ENCODE data around the gene SSUH2.
"Not testable (repeated sequence)": the region's sequence is repeated elsewhere in the genome, so short reads cannot be mapped to it uniquely, and the experiment has no call there.

SSUH2 gene, protein sequence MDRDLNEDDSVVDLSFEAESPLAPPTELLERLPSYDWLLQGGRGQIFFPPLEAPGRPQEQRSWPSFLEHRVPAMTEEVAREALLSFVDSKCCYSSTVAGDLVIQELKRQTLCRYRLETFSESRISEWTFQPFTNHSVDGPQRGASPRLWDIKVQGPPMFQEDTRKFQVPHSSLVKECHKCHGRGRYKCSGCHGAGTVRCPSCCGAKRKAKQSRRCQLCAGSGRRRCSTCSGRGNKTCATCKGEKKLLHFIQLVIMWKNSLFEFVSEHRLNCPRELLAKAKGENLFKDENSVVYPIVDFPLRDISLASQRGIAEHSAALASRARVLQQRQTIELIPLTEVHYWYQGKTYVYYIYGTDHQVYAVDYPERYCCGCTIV

DNA sequence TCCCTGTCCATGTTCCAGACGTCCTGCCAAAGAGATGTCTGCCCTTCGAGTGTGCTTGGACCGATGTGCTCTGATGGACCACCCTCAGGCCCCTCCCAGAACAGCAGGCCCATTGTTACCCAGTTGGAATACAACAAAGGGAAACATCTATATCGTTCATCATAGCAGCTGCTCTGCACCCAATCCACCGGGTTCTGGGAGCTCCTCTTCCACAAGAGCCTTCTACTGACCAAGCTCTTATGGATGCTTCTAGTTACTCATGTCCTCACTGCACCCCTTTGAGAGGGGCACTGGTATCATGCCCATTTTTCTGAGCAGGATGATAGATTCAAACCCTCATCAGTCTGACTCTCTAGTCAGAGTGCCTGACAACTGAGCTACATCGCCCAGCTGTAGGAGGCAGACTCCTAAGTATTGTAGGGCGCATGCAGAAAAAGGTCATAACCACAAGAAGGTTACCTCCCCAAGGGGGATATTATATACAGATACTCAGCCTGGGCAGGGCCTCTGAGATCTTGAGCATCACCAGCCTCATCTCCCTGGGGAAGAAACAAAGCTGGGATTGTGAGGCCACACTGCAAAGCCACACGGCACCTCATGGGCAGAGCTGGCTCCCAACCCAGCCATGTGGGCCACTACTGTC, at the start of gene SSUH2:
TSS of gene SSUH2 (minus strand) at position 51 of the 643 bp plus-strand sequence. CDS start at position 11, 40 bp downstream.
- no peak for DNase-seq

DNA sequence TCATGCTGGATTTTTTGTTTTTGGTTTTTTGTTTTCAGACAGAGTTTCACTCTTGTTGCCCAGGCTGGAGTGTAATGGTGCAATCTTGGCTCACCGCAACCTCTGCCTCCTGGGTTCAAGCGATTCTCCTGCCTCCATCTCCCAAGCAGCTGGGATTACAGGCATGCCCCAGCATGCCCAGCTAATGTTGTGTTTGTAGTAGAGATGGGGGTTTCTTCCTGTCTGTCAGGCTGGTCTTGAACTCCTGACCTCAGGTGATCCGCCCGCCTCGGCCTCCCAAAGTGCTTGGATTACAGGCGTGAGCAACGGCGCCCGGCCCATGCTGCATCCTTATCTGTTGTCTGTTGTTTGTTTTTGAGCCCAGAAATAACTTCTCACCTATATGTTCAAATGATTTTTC, 46.7 kb upstream of the SSUH2 start:
- DNase-seq = not testable (repeated sequence)

DNA sequence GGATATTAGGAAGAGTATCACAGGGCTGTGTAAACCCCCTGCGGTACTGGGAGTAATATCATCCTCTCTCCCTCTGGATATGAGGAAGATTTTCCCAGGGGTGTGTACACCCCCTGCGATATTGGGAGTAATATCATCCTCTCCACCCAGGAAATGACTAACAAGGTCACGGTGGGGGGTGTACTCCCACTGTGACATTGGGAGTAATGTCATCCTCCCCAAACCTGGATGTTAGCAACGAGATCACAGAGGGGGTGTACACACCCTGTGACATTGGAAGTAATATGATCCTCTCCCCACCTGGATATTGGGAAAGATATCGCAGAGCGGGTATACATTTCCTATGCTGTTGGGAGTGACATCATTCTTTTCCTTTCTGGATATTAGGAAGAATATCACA, 40.4 kb upstream of the SSUH2 start:
- not testable (repeated sequence) for DNase-seq

DNA sequence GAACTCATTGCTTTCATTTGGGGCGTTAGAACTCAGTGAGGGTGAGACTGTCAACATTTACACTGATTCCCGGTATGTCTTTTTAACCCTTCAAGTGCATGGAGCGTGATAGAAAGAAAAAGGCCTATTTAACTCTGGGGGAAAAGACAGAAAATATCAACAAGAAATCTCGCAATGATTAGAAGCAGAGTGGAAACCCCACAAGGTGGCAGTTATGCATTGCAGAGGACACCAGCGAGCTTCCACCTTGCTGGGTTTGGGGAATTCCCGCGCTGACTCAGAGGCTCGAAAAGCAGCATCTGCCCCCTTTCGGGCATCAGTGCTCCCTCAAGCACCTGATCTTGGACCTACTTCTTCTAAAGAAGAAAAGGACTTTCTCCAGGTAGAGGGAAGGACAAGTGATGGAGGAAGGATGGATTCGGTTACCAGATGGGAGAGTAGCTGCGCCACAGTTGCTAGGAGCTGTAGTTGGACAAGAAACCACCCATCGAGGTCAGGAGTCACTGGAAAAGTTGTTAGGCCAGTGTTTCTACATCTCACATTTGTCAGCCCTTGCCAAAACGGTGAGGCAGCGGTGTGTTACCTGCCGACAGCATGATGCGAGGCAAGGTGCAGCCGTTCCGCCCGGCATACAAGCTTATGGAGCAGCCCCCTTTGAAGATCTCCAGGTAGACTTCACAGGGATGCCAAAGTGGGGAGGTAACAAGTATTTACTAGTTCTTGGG, 38.4 kb upstream of the SSUH2 start:
- DNase-seq = not testable (repeated sequence)

DNA sequence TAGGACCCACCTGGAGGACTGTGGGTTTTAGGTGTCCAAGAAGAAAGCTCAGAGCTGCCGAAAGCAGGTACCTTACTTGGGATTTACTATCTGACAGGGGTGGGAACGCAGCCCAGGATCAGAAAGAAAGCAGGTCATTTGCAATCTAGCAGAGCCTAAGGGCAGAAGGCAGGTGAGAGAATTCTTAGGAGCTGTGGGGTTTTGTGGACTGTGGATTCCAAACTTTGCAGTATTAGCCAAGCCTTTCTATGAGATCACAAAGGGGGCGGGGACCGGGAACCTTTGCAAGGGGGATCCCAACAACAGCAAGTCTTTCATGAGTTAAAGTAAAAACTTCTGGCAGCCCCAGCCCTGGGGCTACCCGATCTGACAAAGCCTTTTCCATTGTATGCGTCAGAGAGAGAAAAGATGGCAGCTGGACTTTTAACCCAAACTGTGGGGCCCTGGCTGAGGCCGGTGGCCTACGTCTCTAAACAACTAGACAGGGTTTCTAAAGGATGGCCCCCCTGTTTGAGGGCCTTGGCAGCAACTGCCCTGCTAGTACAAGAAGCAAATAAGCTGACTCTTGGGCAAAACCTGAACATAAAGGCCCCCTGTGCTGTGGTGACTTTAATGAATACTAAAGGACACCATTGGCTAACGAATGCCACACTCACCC, 37.4 kb upstream of the SSUH2 start:
- DNase-seq = not testable (repeated sequence)

DNA sequence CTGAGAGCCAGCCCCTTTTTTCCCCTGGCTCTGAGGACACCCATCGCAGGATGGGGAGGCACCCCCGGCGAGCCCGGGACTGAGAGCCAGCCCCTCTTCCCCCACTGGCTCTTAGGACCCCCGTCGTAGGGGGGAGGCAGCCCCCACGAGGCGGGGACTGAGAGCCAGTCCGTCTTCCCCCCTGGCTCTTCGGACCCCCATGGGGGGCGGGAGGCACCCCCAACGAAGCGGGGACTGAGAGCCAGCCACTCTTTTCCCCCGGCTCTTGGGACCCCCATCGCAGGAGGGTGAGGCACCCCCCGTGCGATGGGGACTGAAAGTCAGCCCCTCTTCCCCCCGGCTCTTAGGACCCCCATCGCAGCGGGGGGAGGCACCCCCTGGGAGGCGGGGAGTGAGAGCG, 36.8 kb upstream of the SSUH2 start:
- no peak for DNase-seq

DNA sequence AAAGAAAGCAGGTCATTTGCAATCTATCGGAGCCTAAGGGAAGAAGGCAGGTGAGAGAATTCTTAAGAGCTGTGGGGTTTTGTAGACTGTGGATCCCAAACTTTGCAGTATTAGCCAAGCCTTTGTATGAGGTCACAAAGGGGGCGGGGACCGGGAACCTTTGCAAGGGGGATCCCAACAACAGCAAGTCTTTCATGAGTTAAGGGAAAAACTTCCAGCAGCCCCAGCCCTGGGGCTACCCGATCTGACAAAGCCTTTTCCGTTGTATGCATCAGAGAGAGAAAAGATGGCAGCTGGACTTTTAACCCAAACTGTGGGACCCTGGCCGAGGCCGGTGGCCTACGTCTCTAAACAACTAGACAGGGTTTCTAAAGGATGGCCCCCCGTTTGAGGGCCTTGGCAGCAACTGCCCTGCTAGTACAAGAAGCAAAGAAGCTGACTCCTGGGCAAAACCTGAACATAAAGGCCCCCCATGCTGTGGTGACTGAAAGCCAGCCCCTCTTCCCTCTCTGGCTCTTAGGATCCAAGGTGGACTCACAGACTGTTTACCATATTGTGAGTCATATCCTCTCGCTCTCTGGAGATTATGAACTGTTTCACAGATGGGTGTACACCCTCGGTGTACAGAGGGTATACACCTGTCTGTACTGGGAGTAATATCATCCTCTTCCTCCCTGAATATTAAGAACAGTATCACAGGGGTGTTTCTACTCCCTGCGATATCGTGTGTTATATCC, 35.4 kb upstream of the SSUH2 start:
- not testable (repeated sequence) for DNase-seq

DNA sequence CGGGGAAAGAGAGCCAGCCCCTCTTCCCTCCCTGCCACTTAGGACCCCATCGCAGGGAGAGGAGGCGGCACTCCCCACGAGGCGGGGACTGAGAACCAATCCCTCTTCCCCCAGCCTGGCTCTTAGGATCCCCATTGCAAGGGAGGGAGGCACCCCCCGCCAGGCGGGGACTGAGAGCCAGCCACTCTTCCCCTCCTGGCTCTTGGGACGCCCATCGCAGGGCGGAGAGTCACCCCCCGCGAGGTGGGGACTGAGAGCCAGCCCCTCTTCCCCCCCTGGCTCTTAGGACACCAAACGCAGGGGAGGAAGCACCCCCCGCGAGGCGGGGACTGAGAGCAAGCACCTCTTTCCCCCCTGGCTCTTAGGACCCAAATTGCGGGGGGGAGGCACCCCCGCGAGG, 34.2 kb upstream of the SSUH2 start:
- DNase-seq = no peak

DNA sequence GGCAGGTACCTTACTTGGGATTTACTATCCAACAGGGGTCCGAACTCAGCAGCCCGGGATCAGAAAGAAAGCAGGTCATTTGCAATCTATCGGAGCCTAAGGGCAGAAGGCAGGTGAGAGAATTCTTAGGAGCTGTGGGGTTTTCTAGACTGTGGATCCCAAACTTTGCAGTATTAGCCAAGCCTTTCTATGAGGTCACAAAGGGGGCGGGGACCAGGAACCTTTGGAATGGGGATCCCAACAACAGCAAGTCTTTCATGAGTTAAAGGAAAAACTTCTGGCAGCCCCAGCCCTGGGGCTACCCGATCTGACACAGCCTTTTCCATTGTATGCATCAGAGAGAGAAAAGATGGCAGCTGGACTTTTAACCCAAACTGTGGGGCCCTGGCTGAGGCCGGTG, 32.7 kb upstream of the SSUH2 start:
- DNase-seq = not testable (repeated sequence)

DNA sequence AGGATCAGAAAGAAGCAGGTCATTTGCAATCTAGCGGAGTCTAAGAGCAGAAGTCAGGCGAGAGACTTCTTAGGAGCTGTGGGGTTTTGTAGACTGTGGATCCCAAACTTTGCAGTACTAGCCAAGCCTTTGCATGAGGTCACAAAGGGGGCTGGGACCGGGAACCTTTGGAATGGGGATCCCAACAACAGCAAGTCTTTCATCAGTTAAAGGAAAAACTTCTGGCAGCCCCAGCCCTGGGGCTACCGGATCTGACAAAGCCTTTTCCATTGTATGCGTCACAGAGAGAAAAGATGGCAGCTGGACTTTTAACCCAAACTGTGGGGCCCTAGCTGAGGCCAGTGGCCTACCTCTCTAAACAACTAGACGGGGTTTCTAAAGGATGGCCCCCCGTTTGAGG, 31.0 kb upstream of the SSUH2 start:
- DNase-seq = not testable (repeated sequence)

DNA sequence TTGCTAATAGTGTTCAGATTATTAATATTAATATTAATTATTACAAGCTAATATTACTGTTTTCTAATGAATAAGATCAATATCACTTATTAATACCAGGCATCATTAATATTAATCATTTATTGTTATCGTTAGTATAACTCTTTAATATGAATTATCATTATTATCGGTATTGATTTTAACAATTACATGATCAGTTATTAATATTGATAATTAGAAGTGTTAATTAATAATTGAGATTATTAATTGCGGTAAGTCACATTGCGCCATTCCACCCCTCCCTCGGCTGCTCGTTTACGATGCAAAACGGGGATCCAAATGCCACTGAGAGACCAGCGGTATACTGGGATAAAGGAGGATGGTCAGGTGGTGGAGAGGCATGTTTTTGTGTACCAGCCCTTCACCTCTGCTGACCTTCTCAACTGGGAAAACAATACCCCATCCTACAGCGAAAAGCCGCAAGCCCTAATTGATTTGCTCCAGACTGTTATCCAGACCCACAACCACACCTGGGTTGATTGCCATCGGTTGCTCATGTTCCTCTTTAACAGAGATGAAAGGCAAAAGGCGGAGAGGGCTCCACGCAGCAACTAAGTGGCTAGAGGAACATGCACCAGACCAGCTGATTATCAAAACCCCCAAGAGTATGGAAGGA, 28.6 kb upstream of the SSUH2 start:
- no peak for DNase-seq

DNA sequence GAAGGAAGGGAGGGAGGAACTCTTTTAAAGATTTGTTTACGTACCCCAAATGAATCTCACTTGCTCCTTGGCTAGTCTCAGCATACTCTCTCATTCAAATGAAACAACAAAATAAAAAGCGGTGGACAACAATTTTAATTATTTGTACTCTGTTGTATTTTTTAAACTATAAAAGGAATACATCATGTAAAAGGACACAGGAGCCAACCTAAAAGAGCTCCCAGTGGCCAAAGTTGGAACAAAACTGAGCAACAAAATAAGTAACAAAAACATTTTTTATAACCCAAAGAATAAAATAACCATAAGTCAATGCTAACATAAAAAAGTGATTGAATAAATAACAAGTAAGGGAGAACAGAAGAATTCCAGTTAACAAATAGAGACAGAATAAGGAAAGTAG, 24.4 kb upstream of the SSUH2 start:
- no peak for DNase-seq

DNA sequence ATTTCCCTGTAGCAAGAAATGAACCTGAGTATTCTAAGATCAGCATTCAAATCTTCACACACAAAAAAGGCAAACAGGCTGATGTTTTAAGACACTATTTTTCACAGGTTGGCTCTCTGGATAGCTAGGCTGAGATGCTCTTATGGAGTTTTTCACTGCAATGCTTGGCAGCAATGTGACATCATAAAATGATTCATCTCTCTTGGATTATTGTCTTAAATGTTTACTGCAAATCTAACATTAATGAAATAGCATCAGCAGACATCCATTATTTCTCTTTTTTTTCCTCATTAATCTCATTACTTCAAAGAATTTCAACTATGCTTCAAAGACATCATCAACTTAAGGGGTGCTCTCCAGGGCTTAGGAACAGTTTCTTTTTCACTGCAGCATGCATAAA, 23.6 kb upstream of the SSUH2 start:
- no peak for DNase-seq

DNA sequence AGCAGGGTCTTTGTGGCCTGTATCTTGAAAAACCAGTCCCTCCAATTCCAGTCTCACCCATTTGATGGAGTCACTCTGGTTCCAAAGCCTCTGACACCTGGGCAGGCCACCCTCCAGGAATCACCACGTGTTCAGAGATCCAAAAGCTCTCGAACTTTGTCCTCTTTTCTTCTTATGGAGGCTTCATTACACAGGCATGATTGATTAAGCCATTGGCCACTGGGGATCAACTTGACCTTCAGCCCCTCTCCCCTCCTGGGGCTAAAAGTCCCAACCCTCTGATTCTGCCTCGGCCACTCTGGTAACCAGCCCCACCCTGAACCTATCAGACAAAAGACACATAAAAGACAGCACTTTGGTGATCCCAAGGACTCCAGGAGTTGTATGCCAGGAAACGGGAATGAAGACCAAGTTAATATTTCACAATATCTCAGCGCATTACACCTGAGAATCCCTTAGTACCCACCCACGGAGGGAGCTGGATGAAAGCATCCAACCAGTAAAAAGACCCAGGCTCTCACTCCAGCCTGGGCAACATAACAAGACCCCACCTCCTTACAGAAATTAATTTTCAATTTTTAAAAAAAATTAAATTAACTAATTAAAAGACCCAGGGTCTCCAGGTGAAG, 23.0 kb upstream of the SSUH2 start:
- DNase-seq = no peak

DNA sequence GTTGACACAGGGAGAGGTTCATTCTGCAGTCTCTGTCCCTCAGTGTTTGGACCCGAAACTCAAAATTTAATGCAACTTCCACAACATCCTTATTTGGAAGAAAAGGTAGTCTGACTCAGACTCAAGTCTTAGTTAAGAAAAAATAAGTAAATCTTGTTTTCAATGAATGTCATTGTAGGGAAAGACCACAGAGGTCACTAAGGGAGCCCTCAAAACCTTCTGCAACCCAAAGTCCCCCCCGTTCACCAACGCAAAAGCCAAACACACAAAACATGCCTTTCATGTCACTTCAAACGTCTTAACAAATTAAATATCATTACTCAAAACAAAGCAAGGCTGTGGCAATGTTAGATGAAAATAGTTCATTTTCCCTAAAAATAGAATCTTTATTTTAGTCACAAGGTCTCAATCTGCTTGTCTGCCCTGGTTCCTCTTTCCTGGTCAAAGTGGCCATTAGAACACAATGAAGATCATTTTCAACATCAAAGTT, 20.9 kb upstream of the SSUH2 start:
- no peak for DNase-seq

DNA sequence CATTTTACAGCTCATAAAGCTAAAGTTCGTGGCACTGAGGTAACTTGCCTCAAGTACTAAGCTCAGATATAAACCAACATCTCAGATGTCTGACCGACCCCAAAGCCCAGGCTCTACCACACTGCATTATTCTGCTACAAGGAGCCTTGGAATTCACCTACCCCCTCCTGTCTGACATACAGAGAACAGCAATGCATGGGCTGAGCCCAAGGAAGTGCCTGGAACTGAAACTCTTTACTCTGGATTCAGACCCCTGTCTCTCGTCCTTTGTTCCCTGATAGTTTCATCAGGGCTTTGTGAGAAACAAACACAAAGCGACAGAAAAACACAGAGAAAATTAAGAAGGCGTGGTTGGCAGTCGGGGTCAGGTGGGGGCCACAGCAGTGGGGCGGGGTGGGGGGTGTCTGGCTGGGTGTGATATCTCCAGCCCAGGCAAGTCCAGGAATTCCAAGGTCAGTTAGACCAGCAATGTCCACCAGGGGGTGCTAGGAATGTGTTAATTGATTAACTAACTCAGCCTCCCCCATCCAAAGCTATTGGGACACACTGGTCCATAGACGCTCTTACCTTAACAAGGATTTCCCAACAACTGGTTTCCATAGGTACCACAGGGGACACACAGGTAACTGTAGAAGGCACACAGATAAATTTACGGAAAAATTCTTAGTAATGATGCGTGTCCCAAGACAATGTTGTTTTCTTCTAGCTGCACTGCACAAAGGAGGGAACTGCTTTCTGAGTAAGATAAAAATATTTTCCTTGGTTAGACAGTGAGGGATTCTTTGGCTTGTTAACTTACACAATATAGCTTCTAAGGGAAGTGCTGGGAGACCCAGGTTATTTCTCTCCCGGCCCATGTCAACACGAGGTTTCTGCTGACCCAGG, 18.8 kb upstream of the SSUH2 start:
- DNase-seq = no peak

DNA sequence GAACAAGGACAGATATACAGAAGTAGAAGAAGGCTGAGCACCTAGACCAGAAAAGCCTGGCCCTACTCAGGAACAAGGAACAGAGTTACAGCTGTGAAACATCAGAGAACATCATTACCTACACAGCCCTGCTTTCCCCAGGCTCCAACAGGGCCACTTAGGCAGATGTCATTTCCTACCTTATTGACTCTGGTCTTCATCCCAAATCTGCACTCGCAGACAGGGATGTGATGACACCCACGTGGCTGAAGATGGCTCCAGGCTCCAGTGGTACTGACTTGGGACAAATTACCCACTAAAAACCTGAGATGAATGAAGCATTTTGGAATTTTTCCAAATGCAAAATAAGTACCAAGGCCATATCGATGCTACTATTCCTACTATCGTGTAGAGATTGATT, 18.0 kb upstream of the SSUH2 start:
- no peak for DNase-seq

DNA sequence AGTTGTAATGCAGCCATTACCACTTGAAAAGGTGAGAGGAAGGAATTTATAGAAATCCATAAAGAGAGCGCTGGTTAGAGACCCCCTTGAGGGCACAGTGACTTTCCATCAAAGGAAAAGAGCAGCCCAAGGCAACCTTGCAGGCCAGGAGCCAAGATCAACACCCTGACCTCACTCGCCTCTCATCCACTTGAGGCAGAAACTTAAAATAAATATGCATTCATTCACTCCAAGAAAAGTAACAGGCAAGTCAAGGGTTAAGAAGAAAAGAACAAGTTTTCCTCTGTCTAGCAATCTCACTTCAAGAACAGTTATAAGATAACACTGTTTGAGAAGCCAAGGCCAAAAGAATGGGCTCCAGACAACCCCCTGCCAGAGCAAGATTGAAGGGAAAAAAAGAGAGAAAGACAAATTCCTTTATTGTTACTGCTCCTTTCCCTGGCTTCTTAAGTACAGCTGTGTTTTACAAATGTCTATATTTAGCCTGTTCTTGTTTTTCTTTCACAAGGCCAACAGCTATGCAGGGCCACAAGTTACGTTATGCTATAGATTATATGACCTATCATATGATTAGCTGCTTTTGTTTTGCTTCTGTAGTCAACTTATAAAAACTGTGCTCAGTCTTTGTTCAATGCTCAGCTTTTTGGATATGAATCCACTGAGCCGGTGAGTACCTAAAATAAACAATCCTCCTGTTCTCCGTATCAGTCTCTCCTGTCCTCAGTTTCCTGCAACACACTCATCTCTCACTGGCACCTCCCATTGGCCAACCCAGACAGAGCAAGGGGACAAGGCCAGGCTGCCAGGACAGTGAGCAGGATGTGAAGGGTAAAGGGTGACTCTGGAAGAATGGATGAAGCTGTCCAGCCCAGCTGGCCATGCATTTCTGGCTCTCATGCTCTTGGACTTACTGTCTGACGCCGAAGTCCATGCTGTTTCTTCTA, 15.8 kb upstream of the SSUH2 start:
- DNase-seq = no peak

DNA sequence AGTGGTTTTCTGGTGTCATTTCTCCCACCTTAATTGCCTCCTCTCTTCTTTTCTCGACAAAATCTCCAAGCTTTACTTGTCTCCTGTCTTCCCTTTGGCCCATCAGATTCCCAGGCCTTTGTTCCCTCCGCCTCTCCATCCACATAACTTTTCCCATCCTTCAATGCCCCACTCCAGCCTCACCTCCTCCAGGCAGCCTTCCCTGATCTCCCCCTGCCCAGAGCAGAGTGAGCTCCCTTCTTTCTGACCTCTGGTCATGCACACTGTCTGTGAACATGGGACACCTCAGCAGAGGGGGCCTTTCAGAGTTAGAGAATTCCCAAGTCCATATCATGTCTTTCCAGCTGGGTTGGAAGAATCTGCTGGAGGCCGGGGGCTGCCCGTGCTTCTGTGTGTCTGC, 14.6 kb upstream of the SSUH2 start:
- DNase-seq = no peak
